NCI-H1092 (cell line): ENCODE measurements around the gene CD48.

Experiments used
- DNase-seq: peaks from one replicate; lab custom pipeline; 2025; lab: John Stamatoyannopoulos, UW

The CD48 gene

GRCh38 chr1:160634543-160635491, 76.8 kb downstream of the CD48 start:
- no peak for DNase-seq

GRCh38 chr1:160633330-160633903, 78.2 kb downstream of the CD48 start:
- no peak for DNase-seq

GRCh38 chr1:160631983-160632625, 79.5 kb downstream of the CD48 start:
- no peak for DNase-seq

GRCh38 chr1:160630523-160631451, 80.8 kb downstream of the CD48 start:
- DNase-seq: no peak

- DNase-seq: no peak
Measured at GRCh38 chr1:160629286-160630210, 82.1 kb downstream of the CD48 start.

GRCh38 chr1:160628799-160629263, 82.8 kb downstream of the CD48 start:
- no peak for DNase-seq
